SJCRH30 (cell line): ENCODE measurements around the gene HVCN1. TPM values are rescaled to one million over a fixed set of nuclear protein-coding genes. Genes with fewer than 3 reads are reported as not detected.

Experiments
- DNase-seq, 2 experiments: peaks; one replicate each; pipeline ENCODE4 v3.0.0-alpha.2; 2015 to 2020
- H3K27ac ChIP-seq: fragments of 250-450 bp; sonication (Bioruptor Pico); 2 replicates; pipeline ENCODE4 v1.5.1; 2020; ENCODE audit warnings: mild to moderate bottlenecking, moderate library complexity
- H3K27me3 ChIP-seq: fragments of 250-450 bp; sonication (Bioruptor Pico); 2 replicates; pipeline ENCODE4 v1.5.1; 2020; ENCODE audit warnings: mild to moderate bottlenecking, moderate library complexity
- H3K36me3 ChIP-seq: fragments of 250-450 bp; sonication (Bioruptor Pico); 2 replicates; pipeline ENCODE4 v1.5.1; 2020; ENCODE audit warnings: mild to moderate bottlenecking, moderate library complexity
- H3K4me1 ChIP-seq: fragments of 250-450 bp; sonication (Bioruptor Pico); 2 replicates; pipeline ENCODE4 v1.5.1; 2020; ENCODE audit warnings: mild to moderate bottlenecking, moderate library complexity
- H3K4me3 ChIP-seq: fragments of 250-450 bp; sonication (Bioruptor Pico); 2 replicates; pipeline ENCODE4 v1.5.1; 2020; ENCODE audit warnings: mild to moderate bottlenecking, moderate library complexity
- H3K9me3 ChIP-seq: fragments of 250-450 bp; sonication (Bioruptor Pico); replicated peaks from 2 replicates; pipeline ENCODE4 v1.5.1; 2020; ENCODE audit warnings: mild to moderate bottlenecking, moderate library complexity
- total RNA-seq: library from RNA; depleted of rRNA; stranded (reverse); fragments of >200 nt; shearing (Covaris generic); gene quantifications from 2 replicates; pipeline ENCODE4 v1.2.3, GENCODE V29; 2014

The HVCN1 gene
- total RNA-seq, 1 experiment from 2014 or later: 2.7 TPM

GRCh38 chr12:110718222-110718908, 29.4 kb upstream of the HVCN1 start:
- Histone ChIP-seq H3K9me3 (no peaks in the 10 kb centered on the region), H3K36me3 (peaks cover 58% of the 10 kb centered on the region), H3K4me1 (peaks cover 3% of the 10 kb centered on the region; the same call in 1 of the 2 replicates), H3K27me3 (no peaks in the 10 kb centered on the region), H3K4me3 (no peak overlapping the region), H3K27ac (no peak overlapping the region)
- no peak for DNase-seq

GRCh38 chr12:110717037-110717436, 28.1 kb upstream of the HVCN1 start:
- no peak overlapping the region for H3K4me3 ChIP-seq
- H3K36me3 ChIP-seq: peaks cover 44% of the 10 kb centered on the region
- DNase-seq: no peak
- peaks cover 3% of the 10 kb centered on the region; the same call in 1 of the 2 replicates for H3K4me1 ChIP-seq
- H3K27ac ChIP-seq: no peak overlapping the region
- no peaks in the 10 kb centered on the region for H3K9me3 ChIP-seq
- no peaks in the 10 kb centered on the region for H3K27me3 ChIP-seq

GRCh38 chr12:110708917-110709316, 20.0 kb upstream of the HVCN1 start:
- no peaks in the 10 kb centered on the region for H3K9me3 ChIP-seq
- no peak overlapping the region for H3K4me3 ChIP-seq
- no peaks in the 10 kb centered on the region for H3K36me3 ChIP-seq
- peaks cover 6% of the 10 kb centered on the region; the same call in 1 of the 2 replicates for H3K4me1 ChIP-seq
- DNase-seq: no peak
- H3K27me3 ChIP-seq: no peaks in the 10 kb centered on the region
- no peak overlapping the region for H3K27ac ChIP-seq

- DNase-seq: no peak
- no peaks in the 10 kb centered on the region for H3K27me3 ChIP-seq
- no peak overlapping the region for H3K4me3 ChIP-seq
- no peaks in the 10 kb centered on the region for H3K9me3 ChIP-seq
- H3K27ac ChIP-seq: no peak overlapping the region
- peaks cover 6% of the 10 kb centered on the region; the same call in 1 of the 2 replicates for H3K4me1 ChIP-seq
- no peaks in the 10 kb centered on the region for H3K36me3 ChIP-seq
Measured at GRCh38 chr12:110705309-110705708, 16.4 kb upstream of the HVCN1 start.

GRCh38 chr12:110704750-110705149, 15.8 kb upstream of the HVCN1 start:
- DNase-seq: no peak
- H3K4me1 ChIP-seq: peaks cover 6% of the 10 kb centered on the region; the same call in 1 of the 2 replicates

GRCh38 chr12:110704231-110704630, 15.3 kb upstream of the HVCN1 start:
- no peaks in the 10 kb centered on the region for H3K27me3 ChIP-seq
- no peak overlapping the region for H3K4me3 ChIP-seq
- peaks cover 6% of the 10 kb centered on the region; the same call in 1 of the 2 replicates for H3K4me1 ChIP-seq
- DNase-seq: no peak
- no peak overlapping the region for H3K27ac ChIP-seq
- no peaks in the 10 kb centered on the region for H3K9me3 ChIP-seq
- no peaks in the 10 kb centered on the region for H3K36me3 ChIP-seq

More at GRCh38 chr12:110704750-110705149, 15.8 kb upstream of the HVCN1 start:
- no peaks in the 10 kb centered on the region for H3K36me3 ChIP-seq
- no peaks in the 10 kb centered on the region for H3K9me3 ChIP-seq
- H3K27me3 ChIP-seq: no peaks in the 10 kb centered on the region
- H3K27ac ChIP-seq: no peak overlapping the region
- no peak overlapping the region for H3K4me3 ChIP-seq

GRCh38 chr12:110702081-110702480, 13.2 kb upstream of the HVCN1 start:
- DNase-seq: no peak
- H3K36me3 ChIP-seq: no peaks in the 10 kb centered on the region
- H3K4me3 ChIP-seq: no peak overlapping the region
- no peaks in the 10 kb centered on the region for H3K27me3 ChIP-seq
- H3K9me3 ChIP-seq: no peaks in the 10 kb centered on the region
- peaks cover 1% of the 10 kb centered on the region; the same call in 1 of the 2 replicates for H3K4me1 ChIP-seq
- H3K27ac ChIP-seq: no peak overlapping the region

- H3K27ac ChIP-seq: no peak overlapping the region
- peak; percentile 16 to 40 for DNase-seq
- H3K4me3 ChIP-seq: peak overlapping the region; percentile 19
- H3K36me3 ChIP-seq: no peaks in the 10 kb centered on the region
- no peaks in the 10 kb centered on the region for H3K4me1 ChIP-seq
- no peaks in the 10 kb centered on the region for H3K9me3 ChIP-seq
- no peaks in the 10 kb centered on the region for H3K27me3 ChIP-seq
Measured at GRCh38 chr12:110699591-110700445, 10.9 kb upstream of the HVCN1 start.

GRCh38 chr12:110698171-110698902, 9.4 kb upstream of the HVCN1 start:
- no peak overlapping the region for H3K4me3 ChIP-seq
- no peaks in the 10 kb centered on the region for H3K36me3 ChIP-seq
- peak; percentile 58 to 74 for DNase-seq
- H3K27ac ChIP-seq: no peak overlapping the region
- no peaks in the 10 kb centered on the region for H3K4me1 ChIP-seq
- H3K9me3 ChIP-seq: no peaks in the 10 kb centered on the region
- no peaks in the 10 kb centered on the region for H3K27me3 ChIP-seq

GRCh38 chr12:110697236-110697635, 8.3 kb upstream of the HVCN1 start:
- no peak overlapping the region for H3K27ac ChIP-seq

GRCh38 chr12:110696283-110696682, 7.4 kb upstream of the HVCN1 start:
- Histone ChIP-seq H3K36me3 (no peaks in the 10 kb centered on the region), H3K4me1 (no peaks in the 10 kb centered on the region), H3K4me3 (no peak overlapping the region), H3K27ac (no peak overlapping the region), H3K27me3 (no peaks in the 10 kb centered on the region), H3K9me3 (no peaks in the 10 kb centered on the region)
- DNase-seq: no peak

More at GRCh38 chr12:110697236-110697635, 8.3 kb upstream of the HVCN1 start:
- no peaks in the 10 kb centered on the region for H3K4me1 ChIP-seq
- no peaks in the 10 kb centered on the region for H3K9me3 ChIP-seq
- no peak for DNase-seq
- H3K4me3 ChIP-seq: no peak overlapping the region
- no peaks in the 10 kb centered on the region for H3K36me3 ChIP-seq
- H3K27me3 ChIP-seq: no peaks in the 10 kb centered on the region

- no peak overlapping the region for H3K27ac ChIP-seq
Measured at GRCh38 chr12:110694330-110694901, 5.5 kb upstream of the HVCN1 start.

GRCh38 chr12:110693731-110694130, 4.8 kb upstream of the HVCN1 start:
- DNase-seq: no peak
- Histone ChIP-seq H3K27ac (no peak overlapping the region), H3K4me3 (no peak overlapping the region), H3K27me3 (no peaks in the 10 kb centered on the region), H3K4me1 (no peaks in the 10 kb centered on the region), H3K36me3 (no peaks in the 10 kb centered on the region), H3K9me3 (no peaks in the 10 kb centered on the region)

More at GRCh38 chr12:110694330-110694901, 5.5 kb upstream of the HVCN1 start:
- Histone ChIP-seq H3K9me3 (no peaks in the 10 kb centered on the region), H3K4me3 (no peak overlapping the region), H3K36me3 (no peaks in the 10 kb centered on the region), H3K4me1 (no peaks in the 10 kb centered on the region), H3K27me3 (no peaks in the 10 kb centered on the region)
- DNase-seq: no peak

GRCh38 chr12:110690127-110690430, 1.2 kb upstream of the HVCN1 start:
- peak overlapping the region; percentile 53 for H3K4me3 ChIP-seq
- H3K27ac ChIP-seq: no peak overlapping the region
- H3K36me3 ChIP-seq: no peaks in the 10 kb centered on the region

More at GRCh38 chr12:110690127-110690430, 1.2 kb upstream of the HVCN1 start:
- no peaks in the 10 kb centered on the region for H3K4me1 ChIP-seq
- H3K9me3 ChIP-seq: no peaks in the 10 kb centered on the region
- DNase-seq: no peak
- no peaks in the 10 kb centered on the region for H3K27me3 ChIP-seq
